Ramos (cell line): Measurements from ENCODE around the gene KRTAP10-7.
"Not testable (repeated sequence)": the region's sequence is repeated elsewhere in the genome, so short reads cannot be mapped to it uniquely, and the experiment has no call there.

ENCODE experiments used
- in situ Hi-C: fragments of 300-500 bp; cut with MboI; formaldehyde crosslinking; loops from one replicate; pipeline ENCODE4 v1.14.3; 2022; ENCODE audit warnings: low sequenced_read_pairs; ENCODE audit not compliant: unreplicated experiment

KRTAP10-7 gene

DNA sequence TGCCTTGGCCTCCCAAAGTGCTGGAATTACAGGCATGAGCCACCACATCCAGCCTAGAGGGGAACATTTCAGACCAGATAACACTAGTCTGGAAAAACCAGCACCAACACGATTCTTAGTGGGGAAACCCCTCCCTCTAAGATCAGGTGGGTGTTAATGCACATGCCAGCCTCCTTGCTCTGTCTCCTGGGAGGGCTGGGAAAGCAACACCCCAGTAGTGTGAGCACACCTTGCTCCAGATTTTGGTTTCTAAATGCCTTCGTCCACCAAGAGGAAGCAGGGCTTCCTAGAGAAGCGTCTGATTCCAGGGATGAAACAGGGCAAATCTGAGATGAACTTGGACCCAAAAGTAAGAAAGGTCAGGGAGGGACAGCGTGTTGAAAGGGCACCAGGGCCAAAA, 29.1 kb upstream of the KRTAP10-7 start:
- in situ Hi-C loops = no loop called here

DNA sequence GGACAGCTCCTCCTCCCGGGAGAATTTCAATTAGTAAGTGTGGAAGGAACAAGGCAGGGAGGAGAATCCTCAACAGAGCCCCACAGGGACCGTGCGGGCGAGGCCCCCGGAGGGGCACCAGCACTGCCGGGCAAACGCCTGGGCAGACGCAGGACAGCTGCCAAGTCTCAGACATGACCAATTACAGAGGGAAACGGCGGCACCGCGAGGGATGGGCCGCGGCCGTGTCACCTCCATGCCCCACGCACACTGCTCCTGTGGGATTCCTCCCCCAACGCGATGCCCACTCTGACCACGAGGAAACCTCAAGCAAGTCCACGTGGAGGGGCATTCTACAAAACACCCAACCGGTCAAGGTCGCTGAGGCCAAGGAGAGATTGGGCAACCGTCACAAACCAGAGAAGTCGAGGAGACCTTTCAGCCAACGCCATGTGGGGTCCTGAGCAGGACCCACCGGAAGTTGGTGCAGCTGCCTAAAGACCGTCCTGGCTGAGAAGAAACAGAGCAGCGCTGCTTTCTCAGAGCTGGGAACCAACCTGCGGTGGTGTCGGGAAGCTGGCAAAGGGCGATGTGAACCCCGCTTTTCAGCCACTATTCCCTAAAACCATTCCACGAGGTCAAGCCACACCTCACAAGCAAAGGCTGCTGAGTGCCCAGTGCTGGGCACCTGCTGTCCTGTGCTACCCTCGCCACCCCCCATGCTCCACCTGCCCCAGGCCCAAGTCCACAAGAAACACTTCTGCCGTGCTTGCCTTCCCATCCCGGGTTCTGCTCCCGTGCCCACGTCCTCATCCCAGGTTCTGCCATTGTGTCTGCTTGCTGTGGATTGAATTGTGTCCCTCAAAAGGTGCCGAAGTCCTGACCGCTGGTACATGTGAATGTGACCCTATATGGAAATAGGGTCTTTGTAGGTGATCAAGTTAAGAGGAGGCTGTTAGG, 28.3 kb upstream of the KRTAP10-7 start:
- in situ Hi-C loops = no loop called here

DNA sequence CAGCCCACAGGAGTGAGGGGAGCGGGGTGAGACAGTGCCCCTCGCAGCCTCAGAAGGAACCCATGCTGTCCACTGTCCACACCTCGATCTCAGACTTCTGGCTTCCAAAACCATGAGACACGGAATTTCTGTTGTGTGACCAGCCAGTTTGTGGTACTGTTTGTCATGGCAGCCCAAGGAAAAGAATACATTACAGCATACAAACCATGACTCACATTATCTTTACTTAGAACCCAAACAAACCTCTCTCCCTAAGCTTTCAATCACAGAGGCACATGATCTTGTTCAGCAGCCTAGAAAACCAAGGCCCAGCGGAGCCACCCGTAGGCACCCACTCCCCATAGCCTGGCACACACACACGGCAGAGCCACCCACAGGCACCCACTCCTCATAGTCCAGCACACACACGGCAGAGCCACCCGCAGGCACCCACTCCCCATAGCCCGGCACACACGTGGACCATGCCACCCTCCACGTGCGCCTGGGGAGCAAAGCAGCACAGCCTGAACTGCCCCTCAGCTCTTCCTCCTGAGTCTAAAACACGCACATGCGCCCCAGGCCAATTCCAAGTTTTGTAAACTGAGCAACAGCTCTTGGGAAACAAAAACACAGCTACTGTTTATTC, 27.3 kb upstream of the KRTAP10-7 start:
- in situ Hi-C loops = no loop called here

DNA sequence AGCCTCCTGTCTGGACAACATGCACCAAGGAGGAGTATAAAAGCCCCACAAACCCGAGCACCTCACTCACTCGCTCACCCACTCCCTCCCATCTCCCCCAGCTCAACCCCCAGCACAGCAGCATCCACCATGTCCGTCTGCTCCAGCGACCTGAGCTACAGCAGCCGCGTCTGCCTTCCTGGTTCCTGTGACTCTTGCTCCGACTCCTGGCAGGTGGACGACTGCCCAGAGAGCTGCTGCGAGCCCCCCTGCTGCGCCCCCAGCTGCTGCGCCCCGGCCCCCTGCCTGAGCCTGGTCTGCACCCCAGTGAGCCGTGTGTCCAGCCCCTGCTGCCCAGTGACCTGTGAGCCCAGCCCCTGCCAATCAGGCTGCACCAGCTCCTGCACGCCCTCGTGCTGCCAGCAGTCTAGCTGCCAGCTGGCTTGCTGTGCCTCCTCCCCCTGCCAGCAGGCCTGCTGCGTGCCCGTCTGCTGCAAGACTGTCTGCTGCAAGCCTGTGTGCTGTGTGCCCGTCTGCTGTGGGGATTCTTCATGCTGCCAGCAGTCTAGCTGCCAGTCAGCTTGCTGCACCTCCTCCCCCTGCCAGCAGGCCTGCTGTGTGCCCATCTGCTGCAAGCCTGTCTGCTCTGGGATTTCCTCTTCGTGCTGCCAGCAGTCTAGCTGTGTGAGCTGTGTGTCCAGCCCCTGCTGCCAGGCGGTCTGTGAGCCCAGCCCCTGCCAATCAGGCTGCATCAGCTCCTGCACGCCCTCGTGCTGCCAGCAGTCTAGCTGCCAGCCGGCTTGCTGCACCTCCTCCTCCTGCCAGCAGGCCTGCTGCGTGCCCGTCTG, 26.6 kb upstream of the KRTAP10-7 start, which contains the start of gene KRTAP10-4:
Gene KRTAP10-4 (plus strand): TSS at position 100 of the 827 bp plus-strand sequence. CDS start 30 bp downstream, at position 130.
- in situ Hi-C loops = not testable (repeated sequence)

DNA sequence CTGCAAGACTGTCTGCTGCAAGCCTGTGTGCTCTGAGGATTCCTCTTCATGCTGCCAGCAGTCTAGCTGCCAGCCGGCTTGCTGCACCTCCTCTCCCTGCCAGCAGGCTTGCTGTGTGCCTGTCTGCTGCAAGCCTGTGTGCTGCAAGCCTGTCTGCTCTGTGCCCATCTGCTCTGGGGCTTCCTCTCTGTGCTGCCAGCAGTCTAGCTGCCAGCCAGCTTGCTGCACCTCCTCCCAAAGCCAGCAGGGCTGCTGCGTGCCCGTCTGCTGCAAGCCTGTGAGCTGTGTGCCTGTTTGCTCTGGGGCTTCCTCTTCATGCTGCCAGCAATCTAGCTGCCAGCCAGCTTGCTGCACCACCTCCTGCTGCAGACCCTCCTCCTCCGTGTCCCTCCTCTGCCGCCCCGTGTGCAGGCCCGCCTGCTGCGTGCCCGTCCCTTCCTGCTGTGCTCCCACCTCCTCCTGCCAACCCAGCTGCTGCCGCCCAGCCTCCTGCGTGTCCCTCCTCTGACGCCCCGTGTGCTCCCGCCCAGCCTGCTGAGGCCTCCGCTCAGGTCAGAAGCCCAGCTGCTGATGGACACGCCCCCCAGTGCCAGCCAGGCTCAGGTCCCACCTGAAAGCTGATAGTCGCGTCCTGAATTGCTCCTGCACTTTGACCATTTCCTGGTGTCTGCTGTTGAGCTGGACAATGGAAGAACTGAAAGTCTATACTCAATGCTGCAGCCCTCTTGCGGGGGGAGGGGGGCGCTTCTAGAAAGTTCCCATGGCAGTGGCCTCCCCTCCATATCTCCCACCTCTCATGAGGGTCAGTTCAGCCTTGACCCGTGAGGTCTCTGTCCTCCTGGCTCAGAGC, 25.7 kb upstream of the KRTAP10-7 start:
- in situ Hi-C loops = no loop called here

DNA sequence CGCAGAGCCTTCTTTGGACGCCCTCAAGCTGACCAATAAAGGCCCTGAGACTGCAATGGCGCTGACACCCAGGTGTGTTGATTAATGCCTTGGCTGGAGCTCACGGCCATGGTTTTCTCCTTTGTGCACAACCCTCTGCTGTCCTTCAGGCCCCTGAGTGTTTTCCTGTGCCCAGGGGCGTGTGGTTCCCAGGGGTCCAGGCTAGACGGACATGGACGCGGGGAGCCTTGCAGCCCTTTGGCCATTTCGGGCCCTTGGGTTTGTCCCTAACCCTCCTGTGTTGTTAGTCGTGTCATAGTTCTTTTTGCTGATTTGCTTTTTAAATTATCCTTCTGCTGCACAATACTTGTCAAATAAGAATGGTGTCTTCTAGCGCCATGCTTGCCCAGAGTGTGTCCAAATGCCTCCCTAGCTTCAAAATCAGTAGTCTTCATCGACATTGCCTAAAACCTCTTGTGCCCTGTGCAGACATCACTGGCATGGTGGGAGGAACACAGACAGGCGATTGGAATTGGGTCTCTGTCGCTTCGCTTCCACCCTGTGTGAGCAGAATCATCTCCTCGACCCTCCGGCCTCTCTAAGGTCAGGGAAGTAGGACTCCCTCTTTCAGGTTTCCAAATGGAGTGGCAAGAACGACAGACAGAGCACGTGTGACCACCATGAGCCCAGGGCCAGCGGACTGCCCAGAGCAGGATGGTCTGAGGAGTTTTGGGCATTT, 24.9 kb upstream of the KRTAP10-7 start:
- in situ Hi-C loops = no loop called here

GRCh38 chr21:44576025-44576420, 24.4 kb upstream of the KRTAP10-7 start:
- in situ Hi-C loops = no loop called here

- in situ Hi-C loops = no loop called here
Observed at GRCh38 chr21:44578371-44579055, 21.9 kb upstream of the KRTAP10-7 start.

- in situ Hi-C loops = no loop called here
Observed at GRCh38 chr21:44579056-44579832, 21.2 kb upstream of the KRTAP10-7 start.

- in situ Hi-C loops = no loop called here
Observed at GRCh38 chr21:44579833-44580144, 20.6 kb upstream of the KRTAP10-7 start.

GRCh38 chr21:44580231-44580821, 20.1 kb upstream of the KRTAP10-7 start, which contains the start of gene KRTAP10-5:
TSS of gene KRTAP10-5 (minus strand) at chr21:44580604. CDS start at chr21:44580578, 26 bp downstream.
- in situ Hi-C loops = not testable (repeated sequence)

- in situ Hi-C loops = no loop called here
Observed at GRCh38 chr21:44581158-44581557, 19.2 kb upstream of the KRTAP10-7 start.

DNA sequence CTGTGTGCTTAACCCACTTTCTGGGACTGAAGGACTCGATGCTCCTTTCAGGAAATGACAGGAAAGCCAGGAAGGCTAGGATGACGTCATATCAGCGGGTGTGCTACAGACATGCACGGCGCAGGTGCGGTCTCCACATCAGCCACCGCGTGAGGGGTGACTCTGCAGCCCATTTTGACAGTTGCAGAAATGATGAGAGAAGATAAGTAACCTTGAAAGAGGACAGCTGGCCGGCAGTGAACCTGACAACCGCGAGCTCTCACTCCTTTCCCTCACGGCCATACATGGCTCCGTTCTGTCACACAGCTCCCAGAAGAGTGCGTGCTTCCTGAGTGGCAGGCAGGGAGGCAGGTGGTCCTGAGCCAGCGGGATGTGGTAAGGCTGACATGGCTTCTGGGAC, 18.3 kb upstream of the KRTAP10-7 start:
- in situ Hi-C loops = no loop called here

DNA sequence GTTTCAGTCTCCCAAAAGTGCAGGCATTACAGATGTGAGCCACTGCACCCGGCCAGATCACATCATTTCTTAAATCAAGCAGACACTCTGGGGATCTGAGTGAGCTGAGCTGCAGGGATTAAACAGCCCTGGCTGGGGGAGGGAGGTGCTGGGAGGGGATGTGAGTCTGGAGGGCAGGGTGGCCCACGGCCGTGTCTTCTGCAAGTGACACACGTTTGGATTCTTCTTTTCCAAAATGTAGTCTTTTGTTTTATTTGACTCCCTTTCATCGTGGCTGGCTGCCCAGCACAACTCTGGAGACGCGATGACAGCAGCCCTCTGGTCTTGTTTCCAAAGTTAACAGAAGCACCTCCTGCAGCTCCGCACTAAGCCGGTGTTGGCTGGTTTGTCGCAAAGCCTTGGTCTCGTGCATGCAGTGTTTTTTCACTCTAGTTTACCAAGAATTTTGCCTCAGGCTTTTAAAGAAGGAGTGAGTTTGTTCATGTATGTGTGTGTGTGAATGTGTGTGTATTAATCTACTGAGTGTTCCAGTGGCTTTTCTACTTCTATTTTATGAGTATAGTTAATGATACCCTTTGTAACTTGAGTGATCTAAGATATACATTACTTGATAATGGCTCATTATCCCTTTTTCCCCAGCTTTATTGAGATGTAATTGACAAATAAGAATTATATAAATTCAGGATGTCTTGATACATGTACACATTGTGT, 17.2 kb upstream of the KRTAP10-7 start:
- in situ Hi-C loops = no loop called here

GRCh38 chr21:44583800-44584147, 16.6 kb upstream of the KRTAP10-7 start:
- in situ Hi-C loops = no loop called here

GRCh38 chr21:44585892-44586291, 14.5 kb upstream of the KRTAP10-7 start:
- in situ Hi-C loops = no loop called here

- in situ Hi-C loops = no loop called here
Observed at GRCh38 chr21:44589094-44589493, 11.3 kb upstream of the KRTAP10-7 start.
